Heart left ventricle (tissue), 16 donors: ENCODE results near the gene FAM210A. TPM values are rescaled to one million over a fixed set of nuclear protein-coding genes. Genes with fewer than 3 reads are reported as not detected.

Experiments used
- ATAC-seq, 4 donors: fragments of 200-7000 bp; cut with Tn5 transposase; one replicate each; pipeline ENCODE4 v1.9.1; 2020 to 2022; ENCODE audit warnings: moderate library complexity in 4 of 4, mild to moderate bottlenecking in 3 of 4, moderate number of reproducible peaks in 1 of 4
- DNase-seq, 5 donors: peaks; one replicate each; pipeline ENCODE4 v3.0.0-alpha.2; 2020
- H3K27ac ChIP-seq, 12 donors: fragments of 200-600 bp; sonication (generic) in 4 of 12; one replicate each; pipeline versions ENCODE4 v1.5.0 to v1.8.0; 2016 to 2022; ENCODE audit warnings: mild to moderate bottlenecking in 2 of 12
- H3K27me3 ChIP-seq, 9 donors: fragments of 200-600 bp; sonication (generic) in 2 of 9; one replicate each; pipeline versions ENCODE4 v1.5.1 to v1.8.0; 2016 to 2022; ENCODE audit warnings: mild to moderate bottlenecking in 3 of 9
- H3K36me3 ChIP-seq, 9 donors: fragments of 200-600 bp; sonication (generic) in 2 of 9; one replicate each; pipeline versions ENCODE4 v1.5.0 to v1.8.0; 2018 to 2022; ENCODE audit warnings: mild to moderate bottlenecking in 2 of 9
- H3K4me1 ChIP-seq, 12 donors: fragments of 200-600 bp; sonication (generic) in 4 of 12; one replicate each; pipeline versions ENCODE4 v1.5.0 to v1.8.0; 2016 to 2022; ENCODE audit warnings: mild to moderate bottlenecking in 3 of 12
- H3K4me3 ChIP-seq, 12 donors: fragments of 200-600 bp; sonication (generic) in 4 of 12; one replicate each; pipeline versions ENCODE4 v1.5.0 to v1.8.0; 2017 to 2022; ENCODE audit warnings: mild to moderate bottlenecking in 9 of 12, moderate library complexity in 4 of 12
- H3K9me3 ChIP-seq, 12 donors: fragments of 200-600 bp; sonication (generic) in 4 of 12; one replicate each; pipeline versions ENCODE4 v1.5.0 to v1.8.0; 2016 to 2022; ENCODE audit warnings: mild to moderate bottlenecking in 1 of 12
- POLR2A ChIP-seq, 2 donors: fragments of 450-650 bp; IDR thresholded peaks; one replicate each; pipeline ENCODE4 v1.6.1; 2017; ENCODE audit warnings: antibody characterized with exemption in 2 of 2, mild to moderate bottlenecking in 2 of 2, moderate library complexity in 2 of 2
- WGBS, 4 donors: extraction: QIAGEN DNeasy Blood & Tissue Kit in 2 of 4; methylation state at CpG; one replicate each; pipeline versions ENCODE4 v1.1.5 to v1.1.7; 2013 to 2018; 5-methylcytosine and 5-hydroxymethylcytosine counted together
- intact Hi-C, 10 donors: fragments of 100-400 bp; cut with DNase I; formaldehyde crosslinking; loops; one replicate each; pipeline versions ENCODE4 v1.11.1 to v1.14.2; 2022
- polyA plus RNA-seq, 2 donors: library from polyadenylated mRNA; stranded (reverse); fragments of 200-250 nt; gene quantifications; one replicate each; pipeline ENCODE4 v1.2.3, GENCODE V29; 2013
- total RNA-seq, 9 donors: library from RNA; depleted of rRNA in 2 of 9; stranded (reverse); fragments of >200 nt in 2 of 9; fragmentation: NEBNext Ultra II Directional in 3 of 9; extraction: Animal tissue kit (Norgen Biotek cat#: 25700) in 3 of 9; gene quantifications; one replicate each; pipeline versions ENCODE4 v1.1.0 to v1.2.4, GENCODE V29; 2016 to 2023
- TF ChIP-seq, protein P1 (sequence below), 12 donors: fragments of 200-600 bp; sonication (generic) in 4 of 12; IDR thresholded peaks; one replicate each; pipeline versions ENCODE4 v1.5.0 to v1.8.0; 2018 to 2022; ENCODE audit warnings: antibody characterized with exemption in 12 of 12, mild to moderate bottlenecking in 5 of 12
- donor health status: ischemic (EF 13 %, LVEDD 7.1; RV severe dilation, severe dysfunction).
- donor health status: healthy with polysubstance abuse.
- donor health status: DM: no; HTN: yes; CAD: no.
- donor health status: DM: no; HTN: no; CAD: no.
- donor health status: ischemic (EF 25% LVEDD 6.9; RV normal size, moderate dysfunction).
- donor health status: ischemic (EF 25% LVEDD 5.7; RV mildly dilated, moderate dysfunction).
- donor health status: healthy.
- donor health status: DM: yes; HTN: yes; CAD: no.
- donor health status: ischemic (EF 35%, LVEDD 5.7; RV mildly dilated, moderate dysfunction).
- donor health status: nonischemic (EF 11% LVEDD 7.7; RV severe dilation, severe dysfunction).
- donor health status: DM: yes; HTN: yes; CAD: no.
- donor health status: PGD.
- donor health status: ischemic (EF 29% LVEDD 5.4; RV normal size, mild dysfunction).
- donor health status: nonischemic (EF 23%, LVEDD 6.1; RV moderate dilation, normal function).

Gene FAM210A
- total and polyA plus RNA-seq, 11 donors = 14.0 to 66.4 (median 48.1) TPM

DNA sequence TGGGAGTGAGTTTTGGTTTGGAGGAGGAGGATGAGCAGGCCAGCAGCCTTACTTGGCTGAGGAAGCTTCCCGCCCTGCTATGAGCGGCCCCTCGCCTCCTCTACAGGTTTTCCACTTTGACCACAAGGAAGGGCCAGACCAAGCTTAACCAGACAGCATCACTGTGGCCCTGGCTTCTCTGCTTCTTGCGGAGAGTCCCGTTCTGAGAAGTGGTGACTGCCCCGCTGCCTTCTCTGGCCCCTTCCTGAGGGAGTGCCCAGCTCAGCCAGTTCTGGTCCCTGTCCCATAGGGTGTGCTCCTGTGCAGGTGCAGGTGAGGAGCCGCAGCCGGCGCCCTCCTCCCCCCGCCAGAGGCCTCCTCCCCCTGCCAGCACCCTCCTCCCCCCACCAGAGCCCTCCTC lies 101.0 kb downstream of the FAM210A start:
- Histone ChIP-seq H3K36me3 (peaks cover 0 to 16% (median 0%) of the 10 kb centered on the region in 9 donors), H3K4me3 (no peak overlapping the region), H3K27me3 (no peaks in the 10 kb centered on the region), H3K4me1 (peaks cover 0 to 28% (median 11%) of the 10 kb centered on the region in 12 donors), H3K27ac (no peak overlapping the region), H3K9me3 (no peaks in the 10 kb centered on the region)
- DNase-seq (no peak), ATAC-seq (no peak)
- intact Hi-C loops = loop anchor here in 5 of 10 donors (5.0 to 10.0 kb wide), 6 partner anchors 63 to 521 kb away; partner anchors contain the start of gene LDLRAD4 (in 2 of the 5)
- TF ChIP-seq, protein P1, sequence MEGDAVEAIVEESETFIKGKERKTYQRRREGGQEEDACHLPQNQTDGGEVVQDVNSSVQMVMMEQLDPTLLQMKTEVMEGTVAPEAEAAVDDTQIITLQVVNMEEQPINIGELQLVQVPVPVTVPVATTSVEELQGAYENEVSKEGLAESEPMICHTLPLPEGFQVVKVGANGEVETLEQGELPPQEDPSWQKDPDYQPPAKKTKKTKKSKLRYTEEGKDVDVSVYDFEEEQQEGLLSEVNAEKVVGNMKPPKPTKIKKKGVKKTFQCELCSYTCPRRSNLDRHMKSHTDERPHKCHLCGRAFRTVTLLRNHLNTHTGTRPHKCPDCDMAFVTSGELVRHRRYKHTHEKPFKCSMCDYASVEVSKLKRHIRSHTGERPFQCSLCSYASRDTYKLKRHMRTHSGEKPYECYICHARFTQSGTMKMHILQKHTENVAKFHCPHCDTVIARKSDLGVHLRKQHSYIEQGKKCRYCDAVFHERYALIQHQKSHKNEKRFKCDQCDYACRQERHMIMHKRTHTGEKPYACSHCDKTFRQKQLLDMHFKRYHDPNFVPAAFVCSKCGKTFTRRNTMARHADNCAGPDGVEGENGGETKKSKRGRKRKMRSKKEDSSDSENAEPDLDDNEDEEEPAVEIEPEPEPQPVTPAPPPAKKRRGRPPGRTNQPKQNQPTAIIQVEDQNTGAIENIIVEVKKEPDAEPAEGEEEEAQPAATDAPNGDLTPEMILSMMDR (IDR thresholded peaks at IDR 0.05) = no peak
- TF ChIP-seq POLR2A (IDR thresholded peaks at IDR 0.05) = no peak
- 90 to 98% (median 92%) methylated on average over 8 to 10 of the region's 10 CpGs for WGBS, 4 donors

- intact Hi-C loops = loop anchor here in 5 of 10 donors (5.0 to 10.0 kb wide), 6 partner anchors 62 to 520 kb away; partner anchors contain the start of gene LDLRAD4 (in 2 of the 5)
- Histone ChIP-seq H3K27ac (no peak overlapping the region), H3K9me3 (no peaks in the 10 kb centered on the region), H3K4me1 (peaks cover 0 to 24% (median 5%) of the 10 kb centered on the region in 12 donors), H3K27me3 (no peaks in the 10 kb centered on the region), H3K36me3 (peaks cover 0 to 16% (median 0%) of the 10 kb centered on the region in 9 donors), H3K4me3 (no peak overlapping the region)
- TF ChIP-seq POLR2A (IDR thresholded peaks at IDR 0.05) = no peak
- TF ChIP-seq, protein P1 (IDR thresholded peaks at IDR 0.05) = no peak
- ATAC-seq = no peak
- 89 to 97% (median 93%) methylated on average over 7 to 11 of the region's 11 CpGs for WGBS, 4 donors
- no peak for DNase-seq
These were observed 101.7 kb downstream of the FAM210A start for GRCh38 chr18:13624563-13625237.

DNA sequence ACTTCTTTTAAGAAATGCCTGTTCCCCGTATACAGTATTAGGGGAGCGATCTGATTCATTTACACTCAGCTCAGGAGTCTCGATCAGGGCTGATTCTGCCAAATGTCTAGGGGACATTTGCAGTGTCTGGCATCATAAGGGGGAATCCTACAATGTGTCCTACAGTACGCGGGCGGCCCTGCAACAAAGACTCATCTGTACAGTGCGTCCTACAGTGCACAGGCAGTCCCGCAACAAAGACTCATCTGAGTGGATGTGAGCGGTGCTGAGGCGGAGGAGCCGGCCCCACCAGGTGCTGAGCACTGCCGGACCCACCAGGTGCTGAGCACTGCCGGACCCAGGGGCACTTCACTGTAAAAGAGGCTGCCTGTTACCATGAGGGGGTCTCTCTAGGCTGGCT lies 102.5 kb downstream of the FAM210A start:
- Histone ChIP-seq H3K27me3 (no peaks in the 10 kb centered on the region), H3K4me3 (no peak overlapping the region), H3K4me1 (peaks cover 0 to 22% (median under 1%) of the 10 kb centered on the region in 12 donors), H3K9me3 (no peaks in the 10 kb centered on the region), H3K27ac (no peak overlapping the region), H3K36me3 (peaks cover 0 to 16% (median 0%) of the 10 kb centered on the region in 9 donors)
- intact Hi-C loops = loop anchor here in 2 of 10 donors (10.0 kb wide), 2 partner anchors 499 to 519 kb away; no protein-coding TSS in a partner anchor
- 92 to 96% (median 95%) methylated on average over 12 to 13 of the region's 13 CpGs for WGBS, 4 donors
- TF ChIP-seq, protein P1 (IDR thresholded peaks at IDR 0.05) = no peak
- TF ChIP-seq POLR2A (IDR thresholded peaks at IDR 0.05) = no peak
- DNase-seq (no peak), ATAC-seq (no peak)

- TF ChIP-seq, protein P1 (IDR thresholded peaks at IDR 0.05) = no peak
- TF ChIP-seq POLR2A (IDR thresholded peaks at IDR 0.05) = no peak
- intact Hi-C loops = loop anchor here in 2 of 10 donors (10.0 kb wide), 2 partner anchors 499 to 519 kb away; no protein-coding TSS in a partner anchor
- Histone ChIP-seq H3K36me3 (peaks cover 0 to 16% (median 0%) of the 10 kb centered on the region in 9 donors), H3K4me1 (peaks cover 0 to 24% (median 2%) of the 10 kb centered on the region in 12 donors), H3K9me3 (no peaks in the 10 kb centered on the region), H3K27me3 (no peaks in the 10 kb centered on the region), H3K27ac (no peak overlapping the region), H3K4me3 (no peak overlapping the region)
- WGBS, 4 donors = 68 to 78% (median 72%) methylated on average over 10 of the region's 10 CpGs
- ATAC-seq (no peak), DNase-seq (no peak)
These were observed 103.0 kb downstream of the FAM210A start for GRCh38 chr18:13623348-13623747.
